NCI-H1417 treated with DMSO at 0.1 percent for 48 hours (cell line): ENCODE measurements around the gene CAMKK2.
"Not testable (repeated sequence)": the region's sequence is repeated elsewhere in the genome, so short reads cannot be mapped to it uniquely, and the experiment has no call there.

Source experiments
- DNase-seq: peaks from one replicate; lab custom pipeline; 2025; lab: John Stamatoyannopoulos, UW

CAMKK2 gene

DNA sequence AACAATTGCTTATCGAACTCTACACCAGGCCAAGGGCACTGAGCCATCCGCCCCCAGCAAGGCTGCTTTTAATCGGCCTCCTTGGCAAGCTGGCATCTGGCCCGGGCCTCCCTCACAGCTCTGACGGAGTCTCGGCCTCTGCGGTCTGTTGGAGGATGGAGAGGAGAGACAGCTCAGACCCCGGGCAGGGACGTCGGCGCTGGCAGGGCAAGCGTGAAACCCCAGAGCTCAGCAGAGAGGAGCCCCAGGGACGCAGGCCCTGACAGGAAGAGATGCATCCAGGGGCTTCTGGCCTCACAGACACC, 17.5 kb downstream of the CAMKK2 start:
- no peak for DNase-seq

DNA sequence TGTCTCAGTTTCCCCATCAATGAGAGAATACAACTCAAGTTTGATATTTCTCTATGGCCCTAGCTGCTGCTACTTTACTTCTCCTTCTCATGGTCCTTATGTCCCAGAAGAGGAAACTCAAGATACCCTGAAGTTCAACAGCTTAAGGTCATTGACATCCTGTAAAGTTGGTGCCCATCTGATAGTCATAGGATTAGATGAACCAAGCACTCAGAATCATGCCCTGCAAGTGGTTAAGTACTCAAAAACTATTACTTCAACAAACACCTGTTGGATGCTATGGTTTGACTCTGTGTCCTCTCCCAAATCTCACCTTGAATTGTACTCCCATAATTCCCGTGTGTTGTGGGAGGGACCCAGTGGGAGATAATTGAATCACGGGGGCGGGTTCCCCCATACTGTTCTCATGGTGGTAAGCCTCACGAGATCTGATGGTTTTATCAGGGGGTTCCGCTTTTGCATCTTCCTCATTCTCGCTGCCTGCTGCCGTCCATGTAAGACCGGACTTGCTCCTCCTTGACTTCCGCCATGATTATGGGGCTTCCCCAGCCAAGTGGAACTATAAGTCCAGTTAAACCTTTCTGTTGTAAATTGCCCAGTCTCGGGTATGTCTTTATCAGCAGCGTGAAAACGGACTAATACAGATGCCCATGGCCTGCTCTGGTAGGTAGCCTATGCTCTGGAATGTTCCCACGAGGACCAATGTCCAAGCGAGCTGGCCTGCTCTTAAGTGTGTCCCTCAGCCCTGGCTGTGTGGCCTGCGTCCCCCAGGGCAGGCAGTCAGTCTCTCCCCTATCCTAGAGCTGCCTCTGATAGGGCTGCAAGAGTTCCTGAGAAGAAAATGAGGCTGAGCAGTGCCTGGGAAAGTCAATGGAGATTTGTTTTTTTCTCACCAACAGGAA, 18.1 kb downstream of the CAMKK2 start:
- no peak for DNase-seq

DNA sequence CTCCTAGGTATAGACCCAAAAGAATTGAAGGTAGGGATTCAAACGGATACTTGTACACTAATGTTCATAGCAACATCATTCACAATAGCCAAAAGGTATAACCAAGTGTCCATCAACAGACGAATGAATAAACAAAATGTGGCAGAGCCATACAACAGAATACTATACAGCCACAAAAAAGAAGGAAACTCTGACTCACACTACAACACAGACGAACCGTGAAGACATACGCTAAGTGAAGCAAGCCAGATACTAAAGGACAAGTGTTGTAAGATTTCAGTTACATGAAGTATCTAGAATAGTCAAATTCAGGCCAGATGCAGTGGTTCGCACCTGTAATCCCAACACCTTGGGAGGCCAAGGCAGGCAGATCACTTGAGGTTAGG, 19.1 kb downstream of the CAMKK2 start:
- DNase-seq, result no peak

DNA sequence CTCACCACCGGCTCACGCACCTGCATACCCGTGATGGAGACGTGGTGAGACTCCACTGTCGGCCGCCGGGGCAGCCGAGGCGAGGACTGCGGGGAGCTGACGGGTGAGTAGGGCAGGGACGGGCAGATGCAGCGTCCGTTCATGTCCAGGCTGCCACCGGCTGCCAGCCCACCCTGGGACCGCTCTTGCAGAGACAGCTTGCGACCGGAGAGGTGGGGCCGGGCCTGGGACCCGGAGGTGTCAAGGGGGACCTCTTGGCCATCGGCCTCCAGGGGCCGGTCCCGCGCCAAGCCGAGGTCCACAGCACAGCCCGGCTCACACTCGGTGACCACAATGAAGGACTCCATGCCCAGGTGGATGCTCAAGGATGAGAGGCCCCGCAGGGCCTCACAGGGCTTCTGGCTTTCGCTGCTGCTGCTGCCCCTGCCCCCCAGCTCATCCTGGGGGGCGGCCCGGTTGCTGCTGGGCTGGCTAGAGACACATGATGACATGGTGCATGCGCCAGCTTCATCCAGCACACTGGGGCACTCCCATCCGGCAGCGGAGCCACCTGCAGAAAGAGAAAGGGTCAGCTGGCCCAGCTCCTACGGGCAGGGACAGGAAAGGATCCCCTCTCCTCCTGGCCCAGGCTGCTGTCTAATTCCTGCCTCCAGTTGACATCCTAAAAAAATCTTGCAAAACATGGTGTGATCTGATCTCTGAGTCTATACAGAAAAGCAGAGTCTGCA, 22.3 kb downstream of the CAMKK2 start:
- DNase-seq, result no peak

DNA sequence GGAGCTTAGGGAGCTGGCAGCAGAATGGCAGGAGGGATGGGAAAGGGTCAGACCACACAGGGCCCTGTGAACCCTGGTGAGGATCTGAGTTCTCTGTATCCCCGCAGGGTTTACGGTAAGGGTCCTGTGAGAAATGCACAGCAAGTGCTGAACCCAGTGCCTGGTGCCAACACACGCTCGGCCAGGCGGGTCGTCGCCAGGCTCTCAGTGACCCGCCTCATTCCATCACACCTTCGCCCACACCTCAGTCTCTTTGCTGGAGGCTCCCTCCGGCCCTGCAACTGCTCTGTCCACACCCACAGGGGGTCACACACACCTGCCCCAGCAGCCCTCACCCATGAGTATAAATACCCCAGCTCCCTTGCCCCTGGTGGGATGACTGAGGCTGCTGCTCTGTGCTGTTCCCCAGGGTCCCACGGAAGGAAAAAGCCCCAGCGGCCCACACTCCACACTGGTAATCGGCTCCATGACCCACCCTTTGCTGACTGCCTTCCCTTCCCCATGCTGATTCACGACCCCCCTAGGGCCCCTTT, 23.1 kb downstream of the CAMKK2 start:
- DNase-seq, result no peak

DNA sequence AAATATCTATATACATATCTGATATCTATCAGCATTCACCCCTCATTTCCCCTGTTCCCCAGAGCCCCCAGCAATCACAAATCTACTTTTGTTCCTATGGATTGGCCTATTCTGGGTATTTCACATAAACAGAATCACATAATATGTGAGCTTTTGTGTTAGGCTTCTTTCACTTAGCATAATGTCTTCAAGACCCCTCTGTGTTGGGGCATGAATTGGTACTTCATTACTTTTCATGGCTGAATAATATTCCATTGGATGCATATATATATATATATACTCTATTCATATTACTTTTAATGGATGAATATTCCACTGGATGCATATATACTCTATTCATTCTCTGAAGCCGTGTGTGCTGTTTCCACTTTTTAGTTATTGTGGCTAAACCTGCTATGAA, 28.7 kb downstream of the CAMKK2 start:
- no peak for DNase-seq

DNA sequence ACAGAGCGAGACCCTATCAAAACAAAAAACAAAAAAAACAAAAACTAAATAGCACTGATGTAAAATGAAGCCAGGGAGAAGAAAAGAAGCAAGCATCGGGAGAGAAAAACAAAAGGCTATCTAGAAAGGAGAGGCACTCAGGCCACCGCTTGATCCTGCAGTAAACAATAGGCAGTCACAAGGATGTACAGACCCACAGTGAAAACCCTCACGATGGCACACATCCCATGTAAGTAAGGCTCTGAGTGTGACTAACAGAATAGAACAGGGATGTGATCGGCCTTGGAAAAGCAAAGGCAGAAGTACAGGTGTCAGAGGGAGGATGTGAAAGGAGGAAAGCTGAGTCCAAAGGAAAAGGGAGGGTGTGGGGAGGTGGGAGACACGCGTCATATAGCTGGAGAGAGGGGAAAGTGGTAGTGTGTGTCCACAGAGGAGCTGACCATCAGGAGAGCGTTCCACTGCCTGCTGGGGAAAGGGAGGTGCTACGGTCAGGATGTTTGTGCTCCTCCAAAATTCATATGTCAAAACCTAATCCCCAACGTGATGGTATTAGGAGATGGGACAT, 31.5 kb downstream of the CAMKK2 start:
- no peak for DNase-seq

DNA sequence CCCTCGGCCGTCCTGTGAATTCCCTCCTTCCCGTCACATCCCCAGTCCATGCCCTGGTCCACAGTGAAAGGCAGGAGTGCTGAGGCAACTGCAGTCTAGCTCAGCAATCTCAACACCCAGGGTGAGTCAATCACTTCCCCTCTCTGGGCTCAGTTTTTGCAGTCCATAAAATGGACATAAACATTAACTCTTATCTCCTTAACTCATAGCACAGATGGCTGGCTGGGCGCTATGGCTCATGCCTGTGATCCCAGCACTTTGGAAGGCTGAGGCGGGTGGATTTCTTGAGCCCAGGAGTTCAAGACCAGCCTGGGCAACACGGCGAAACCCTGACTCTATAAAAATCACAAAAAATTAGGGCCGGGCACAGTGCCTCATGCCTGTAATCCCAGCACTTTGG, 32.4 kb downstream of the CAMKK2 start:
- DNase-seq, result no peak

DNA sequence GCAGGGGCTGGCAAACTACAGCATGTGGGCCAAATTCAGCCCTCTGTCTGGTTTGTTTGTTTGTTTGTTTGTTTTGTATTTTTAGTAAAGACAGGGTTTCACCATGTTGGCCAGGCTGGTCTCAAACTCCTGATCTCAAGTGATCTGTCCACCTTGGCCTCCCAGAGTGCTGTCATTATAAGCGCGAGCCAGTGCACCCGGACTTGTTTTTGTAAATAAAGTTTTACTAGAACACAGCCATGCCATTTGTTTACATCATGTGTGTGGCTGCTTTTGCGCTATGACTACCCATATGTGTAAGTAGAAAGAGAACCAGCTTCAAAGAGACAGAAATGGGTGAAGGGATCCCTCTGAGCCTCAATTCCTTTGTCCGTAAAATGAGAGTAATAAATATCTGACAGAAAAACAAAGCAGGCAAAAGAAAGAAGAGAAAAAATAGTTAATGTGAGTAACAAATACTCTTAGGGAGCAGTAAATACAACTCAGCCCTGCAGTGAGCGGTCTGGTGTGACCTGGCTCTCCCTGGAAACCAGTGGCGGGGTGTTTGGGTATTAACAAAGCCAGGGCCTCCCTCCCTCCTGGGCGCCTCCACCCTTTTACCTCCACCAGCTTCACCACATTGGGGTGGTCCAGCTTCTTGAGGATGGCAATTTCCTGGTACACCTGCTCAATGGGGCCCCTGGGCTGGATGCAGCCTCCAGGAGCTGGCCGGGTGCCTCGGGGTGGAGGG, 33.1 kb downstream of the CAMKK2 start:
- no peak for DNase-seq

DNA sequence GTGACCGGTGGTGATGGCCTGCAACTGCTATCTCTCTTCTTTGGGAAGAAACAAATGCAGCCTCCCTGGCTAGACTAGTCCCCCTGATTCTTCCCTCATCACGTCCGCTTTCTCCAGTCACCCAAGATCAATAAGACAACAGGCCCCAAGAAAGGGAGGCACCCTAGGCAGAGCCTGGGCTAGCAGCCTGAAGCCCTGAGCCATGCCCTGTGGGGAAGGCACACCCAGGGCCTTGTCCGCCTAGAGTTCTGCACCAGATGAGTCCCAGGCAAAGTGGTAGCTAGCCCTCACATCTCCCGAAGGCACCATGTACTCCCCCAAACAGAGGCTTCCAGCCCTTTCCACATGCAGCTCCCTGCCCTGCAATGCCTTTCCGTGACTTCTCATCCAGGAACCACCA, 35.1 kb downstream of the CAMKK2 start:
- DNase-seq, result no peak

DNA sequence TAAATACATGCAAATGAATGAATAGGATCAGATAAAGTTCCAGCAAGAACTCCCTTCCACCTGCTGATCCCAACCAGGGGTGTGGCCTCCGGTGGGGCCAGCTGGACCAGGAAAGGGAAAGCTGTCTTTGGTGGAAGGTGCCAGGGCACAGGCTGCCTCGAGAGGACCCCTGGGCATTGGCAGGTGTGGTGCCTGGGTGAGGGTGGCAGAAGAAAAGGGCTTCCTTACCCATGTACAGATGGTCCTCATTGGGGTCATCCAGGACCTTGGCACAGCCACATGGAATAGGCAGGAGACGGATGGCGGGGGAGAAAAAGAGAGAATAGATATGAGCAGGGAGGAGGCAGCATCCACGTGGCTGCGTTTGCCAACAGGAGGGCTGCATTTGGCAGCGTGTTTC, 36.4 kb downstream of the CAMKK2 start:
- no peak for DNase-seq

DNA sequence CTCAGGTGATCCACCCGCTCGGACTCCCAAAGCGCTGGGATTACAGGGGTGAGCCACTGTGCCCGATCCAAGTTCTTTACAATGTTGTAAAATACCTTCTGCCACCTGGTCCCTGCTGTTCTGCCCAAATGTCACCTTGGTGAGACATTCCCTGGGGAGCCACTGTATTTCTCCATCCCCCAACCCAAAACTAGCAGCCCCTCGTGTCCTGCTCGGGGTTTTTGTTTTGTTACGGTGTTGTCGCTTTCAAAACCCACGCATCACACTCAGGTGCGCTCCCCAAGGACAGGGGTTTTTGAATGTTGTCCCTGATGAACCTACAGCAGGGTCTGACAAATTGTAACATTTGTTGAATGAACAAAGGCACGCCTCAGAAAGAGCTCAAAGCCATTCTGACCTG, 37.4 kb downstream of the CAMKK2 start:
- DNase-seq, result no peak

DNA sequence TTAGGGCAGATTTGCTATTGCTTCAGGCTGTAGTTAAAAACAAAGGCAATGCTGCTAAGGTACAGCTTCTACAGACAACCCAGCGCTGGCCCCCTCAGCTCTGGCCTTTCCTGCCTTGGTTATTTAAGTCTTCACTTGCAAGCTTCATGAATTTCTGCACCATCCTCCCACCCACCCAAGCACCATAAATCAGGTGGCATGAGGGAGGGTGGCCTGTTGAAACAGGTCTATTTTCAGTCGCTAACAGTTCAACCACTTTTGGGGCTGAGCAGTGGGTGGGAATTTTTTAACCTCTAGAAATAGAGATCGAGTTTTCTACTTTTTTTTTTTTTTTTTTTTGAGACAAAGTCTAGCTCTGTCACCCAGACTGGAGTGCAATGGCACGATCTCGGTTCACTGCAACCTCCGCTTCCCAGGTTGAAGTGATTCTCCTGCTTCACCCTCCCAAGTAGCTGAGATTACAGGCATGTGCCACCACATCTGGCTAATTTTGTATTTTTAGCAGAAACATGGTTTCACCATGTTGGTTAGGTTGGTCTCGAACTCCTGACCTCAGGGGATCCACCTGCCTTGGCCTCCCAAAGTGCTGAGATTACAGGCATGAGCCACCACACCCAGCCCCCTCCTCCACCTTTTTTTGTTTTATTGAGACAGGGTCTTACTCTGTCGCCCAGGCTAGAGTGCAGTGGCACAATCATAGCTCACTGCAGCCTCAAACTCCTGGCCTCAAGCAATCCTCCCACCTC, 38.6 kb downstream of the CAMKK2 start:
- DNase-seq, result not testable (repeated sequence)

DNA sequence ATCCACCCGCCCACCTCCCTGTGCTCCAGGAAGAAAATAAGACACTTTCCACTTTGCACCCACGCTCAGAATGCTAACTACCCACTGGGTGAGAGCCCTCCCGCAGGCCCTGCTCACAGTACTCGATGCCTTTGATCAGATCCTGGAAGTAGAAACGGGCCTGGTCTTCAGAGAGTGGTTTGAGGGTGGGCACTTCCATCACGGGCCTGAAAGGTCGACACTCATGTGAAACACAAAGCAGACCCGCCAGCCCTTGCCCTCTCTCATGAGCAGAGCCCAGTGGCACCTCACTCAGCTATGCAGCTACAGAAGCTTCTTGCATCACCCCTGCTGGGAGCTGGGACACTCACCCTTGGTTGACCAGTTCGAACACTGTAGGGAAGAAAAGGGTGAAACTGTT, 41.1 kb downstream of the CAMKK2 start:
- no peak for DNase-seq

DNA sequence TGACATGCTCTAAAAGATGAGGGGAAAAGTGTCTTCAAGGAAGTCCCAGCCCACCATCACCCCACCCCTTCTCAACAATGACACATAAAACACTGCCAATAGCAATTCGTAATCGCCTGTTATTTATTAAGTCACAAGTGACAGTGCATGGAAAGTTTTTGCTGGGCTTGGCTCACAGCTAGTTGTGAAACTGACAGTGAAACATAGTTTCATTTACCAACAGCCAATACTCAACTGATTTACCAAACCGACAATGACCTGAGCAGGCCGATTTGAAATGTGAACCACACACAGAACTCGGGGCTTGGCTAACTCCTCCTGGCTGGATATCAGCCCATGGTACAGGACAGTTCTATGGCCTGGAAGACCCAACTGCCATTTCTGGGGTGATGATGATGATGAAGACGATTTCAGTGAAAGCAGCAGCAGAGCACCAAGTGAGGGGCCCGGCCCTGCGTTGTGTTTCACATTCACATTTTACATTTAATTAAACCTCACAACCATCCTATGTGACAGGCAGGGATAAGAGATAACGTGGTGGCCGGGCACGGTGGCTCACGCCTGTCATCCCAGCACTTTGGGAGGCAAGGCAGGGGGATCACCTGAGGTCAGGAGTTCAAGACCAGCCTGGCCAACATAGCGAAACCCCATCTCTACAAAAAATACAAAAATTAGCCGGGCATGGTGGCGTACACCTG, 42.7 kb downstream of the CAMKK2 start:
- no peak for DNase-seq

DNA sequence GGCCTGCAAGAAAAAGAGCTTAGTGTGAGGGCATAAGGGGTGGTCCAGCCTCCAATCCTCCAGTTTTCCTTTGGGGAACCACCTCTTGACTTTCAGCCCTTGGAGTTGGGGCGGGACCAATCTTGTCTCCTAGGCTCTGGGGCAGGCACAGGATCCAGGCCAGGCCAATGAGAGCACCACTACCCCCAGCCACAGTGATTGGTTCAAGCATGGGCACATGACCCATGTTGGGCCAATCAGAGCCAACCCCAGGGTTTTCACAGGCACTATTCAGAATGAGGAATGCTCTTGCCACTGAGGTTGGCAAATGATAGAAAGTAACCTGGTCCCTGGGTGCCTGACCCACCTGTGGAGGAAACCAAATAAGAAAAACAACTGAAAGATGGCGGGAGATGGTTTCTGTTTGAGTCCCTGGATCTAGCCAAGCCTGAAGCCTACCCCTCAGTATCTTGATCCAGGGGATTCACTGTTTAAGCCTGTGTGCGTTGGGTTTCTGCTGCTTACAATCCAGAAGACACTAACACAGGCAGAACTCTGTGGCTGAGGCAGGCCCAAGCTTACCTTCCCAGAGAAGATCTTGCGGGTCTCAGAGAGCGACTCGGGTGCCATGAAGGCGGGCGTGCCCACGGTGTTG, 43.7 kb downstream of the CAMKK2 start:
- DNase-seq, result no peak

DNA sequence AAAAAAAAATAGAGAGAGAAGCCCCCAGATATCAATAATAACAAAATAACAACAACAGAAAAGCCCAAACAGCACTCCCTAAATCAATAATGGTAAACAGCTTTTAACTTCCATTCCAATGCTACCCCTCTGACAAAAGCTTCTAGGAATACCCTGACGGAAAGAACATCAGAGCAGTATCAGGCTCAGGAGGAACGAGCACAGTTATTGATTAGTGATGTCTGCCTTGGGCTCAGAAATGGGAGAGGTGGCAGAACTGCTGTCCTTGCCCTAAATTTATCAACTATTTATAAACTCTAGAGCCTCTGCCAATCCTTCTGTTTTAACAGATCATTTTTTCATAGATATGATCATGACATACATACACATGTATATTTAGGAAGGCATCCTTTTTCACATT, 44.7 kb downstream of the CAMKK2 start:
- DNase-seq, result no peak

DNA sequence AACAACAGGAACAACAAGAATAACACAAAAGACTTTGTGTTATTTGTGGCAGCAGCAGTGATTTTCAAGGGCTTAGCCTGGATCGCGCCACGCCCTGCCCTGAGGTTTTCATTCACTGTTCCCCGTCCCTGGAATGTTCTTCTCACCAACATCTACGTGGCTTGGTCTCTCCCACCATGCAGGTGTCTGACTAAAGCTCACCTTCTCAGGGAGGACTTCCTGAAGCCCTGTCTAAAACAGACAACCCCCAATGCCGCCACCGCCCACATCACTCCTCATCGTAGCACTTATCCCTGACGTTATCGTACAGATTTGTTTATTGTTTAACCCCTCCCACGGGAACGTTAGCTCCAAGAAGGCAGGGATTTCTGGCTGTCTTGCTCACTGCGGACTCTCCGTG, 46.1 kb downstream of the CAMKK2 start:
- DNase-seq, result no peak

DNA sequence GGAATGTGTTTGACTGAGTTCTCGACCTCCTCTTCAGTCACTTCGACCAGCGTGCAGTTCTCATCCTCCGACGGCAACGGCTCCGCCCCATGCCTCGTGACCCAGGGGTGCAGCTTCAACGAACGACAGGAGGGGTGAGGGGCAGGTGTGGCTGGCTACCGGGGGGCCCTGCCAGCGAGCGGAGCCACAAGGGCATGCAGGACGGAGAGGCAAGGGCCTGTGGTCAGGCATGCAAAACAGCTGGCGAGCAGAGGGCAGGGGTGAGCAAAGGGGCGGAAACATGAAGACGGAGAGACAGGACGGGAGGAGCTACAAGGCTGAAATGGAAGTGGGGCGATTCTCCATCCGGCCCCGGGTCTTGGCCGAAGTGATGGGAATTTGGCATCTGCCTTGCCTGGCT, 47.9 kb downstream of the CAMKK2 start:
- DNase-seq, result no peak

DNA sequence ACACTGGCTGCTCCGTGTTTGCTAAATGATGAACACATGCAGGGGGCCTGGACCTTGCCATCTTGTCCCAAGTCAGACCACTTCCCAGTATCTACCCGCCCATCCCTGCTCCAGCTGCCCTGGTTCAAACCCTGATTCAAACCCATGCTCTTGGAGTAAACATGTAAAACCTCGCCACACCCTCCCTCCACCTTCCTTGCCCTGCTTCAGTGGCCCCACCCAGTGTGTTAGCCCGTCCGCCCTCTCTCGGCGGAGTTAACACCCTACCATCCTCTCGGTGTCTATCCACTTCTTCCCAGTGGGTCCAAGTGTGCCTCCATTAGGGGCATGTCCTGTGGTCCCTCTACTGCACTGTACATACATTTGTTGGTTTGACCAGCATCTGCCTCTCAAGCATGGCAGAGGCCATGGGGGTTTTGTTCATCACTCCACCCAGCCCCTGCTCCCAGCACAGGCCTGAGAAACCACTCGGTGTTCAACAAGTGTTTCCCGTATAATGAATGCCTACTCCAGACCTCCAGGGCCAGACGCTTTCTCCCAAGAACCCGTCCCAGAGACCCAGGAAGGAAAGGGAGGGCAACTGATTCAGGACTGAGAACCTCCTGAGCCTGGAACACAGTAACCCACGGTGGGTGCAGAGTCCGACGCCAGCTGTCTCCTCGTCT, 49.5 kb downstream of the CAMKK2 start:
- no peak for DNase-seq
